Measurements from ENCODE around the gene ATP6V0E1. TPM values are rescaled to one million over a fixed set of nuclear protein-coding genes. Genes with fewer than 3 reads are reported as not detected.

Gene ATP6V0E1
- total and polyA plus RNA-seq, 2 of the 8 experiments (the other 6 are each of a cell fraction or from before 2014, with no cell fraction given) = 108 to 134 TPM

DNA sequence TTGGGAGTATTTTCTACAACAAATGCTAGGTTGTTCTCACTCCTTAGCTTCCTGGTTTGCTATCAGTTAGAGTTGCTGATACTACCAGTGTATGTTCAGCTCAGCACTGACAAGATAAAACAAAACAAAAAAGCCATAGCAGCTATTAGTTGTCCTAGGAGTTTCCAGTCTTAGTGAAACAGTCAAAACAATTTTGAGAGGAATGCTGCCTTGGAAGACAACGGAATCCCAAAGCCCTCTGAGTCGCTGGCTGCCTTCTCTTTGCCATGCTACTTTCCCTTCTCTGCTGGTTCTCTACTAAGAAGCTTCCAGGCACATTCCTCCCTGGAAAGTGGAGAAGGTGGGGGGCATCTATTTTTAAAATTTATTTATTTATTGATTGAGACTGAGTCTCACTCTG lies 67.2 kb downstream of the ATP6V0E1 start (continued):
- TF ChIP-seq CHD7 (IDR thresholded peaks at IDR 0.05; ENCODE audit: insufficient replicate concordance, low read length) (no peak), CTBP2 (IDR thresholded peaks at IDR 0.05; ENCODE audit: borderline replicate concordance, insufficient read depth, insufficient read length, low read length) (no peak), JUN (IDR thresholded peaks at IDR 0.05; ENCODE audit: low read depth, low read length) (no peak), GABPA (IDR thresholded peaks at IDR 0.05; ENCODE audit: borderline replicate concordance, insufficient read depth, low read length) (no peak), TAF1 (IDR thresholded peaks at IDR 0.05; ENCODE audit: low read depth, low read length) (no peak), NRF1 (IDR thresholded peaks at IDR 0.05; ENCODE audit: low read depth, low read length) (no peak), RAD21 (IDR thresholded peaks at IDR 0.05 in 1 of 2, conservative IDR thresholded peaks at IDR 0.05 in 1 of 2; ENCODE audit: low read depth in 2 of 2, low read length in 2 of 2) (no peak)
